Progenitor cell of endocrine pancreas (in vitro differentiated cells): ENCODE results near the gene SMC5. TPM values are rescaled to one million over a fixed set of nuclear protein-coding genes. Genes with fewer than 3 reads are reported as not detected.

Experiments
- DNase-seq: peaks from one replicate; pipeline ENCODE4 v3.0.0; 2021; ENCODE audit warnings: low spot score; ENCODE audit not compliant: unreplicated experiment
- H3K27ac Mint-ChIP-seq: 2 replicates; pipeline ENCODE4 v1.8.0; 2021; ENCODE audit warnings: mild to moderate bottlenecking, moderate library complexity, mixed read lengths
- H3K27me3 Mint-ChIP-seq: 2 replicates; pipeline ENCODE4 v1.8.0; 2021; ENCODE audit warnings: mixed read lengths
- H3K36me3 Mint-ChIP-seq: 2 replicates; pipeline ENCODE4 v1.8.0; 2022; ENCODE audit warnings: mixed read lengths; ENCODE audit not compliant: insufficient read depth
- H3K4me1 Mint-ChIP-seq: 2 replicates; pipeline ENCODE4 v1.8.0; 2021; ENCODE audit warnings: low read depth, mixed read lengths
- H3K4me3 Mint-ChIP-seq: 2 replicates; pipeline ENCODE4 v1.8.0; 2021; ENCODE audit warnings: low read depth, mild to moderate bottlenecking, moderate library complexity, mixed read lengths
- H3K9me3 Mint-ChIP-seq: 2 replicates; pipeline ENCODE4 v1.8.0; 2021; ENCODE audit warnings: low read depth, mixed read lengths
- total RNA-seq: library from RNA; stranded (reverse); gene quantifications from 2 replicates; pipeline ENCODE4 v1.2.1, GENCODE V29; 2021
- TF ChIP-seq, protein P1 (sequence below): fragments of 200-600 bp; sonication (generic); IDR thresholded peaks from one replicate; pipeline ENCODE4 v1.5.0; 2021; ENCODE audit warnings: antibody characterized with exemption, mild to moderate bottlenecking; ENCODE audit not compliant: unreplicated experiment

The SMC5 gene
- total RNA-seq, 1 donor from 2014 or later, result 42.8 TPM

DNA sequence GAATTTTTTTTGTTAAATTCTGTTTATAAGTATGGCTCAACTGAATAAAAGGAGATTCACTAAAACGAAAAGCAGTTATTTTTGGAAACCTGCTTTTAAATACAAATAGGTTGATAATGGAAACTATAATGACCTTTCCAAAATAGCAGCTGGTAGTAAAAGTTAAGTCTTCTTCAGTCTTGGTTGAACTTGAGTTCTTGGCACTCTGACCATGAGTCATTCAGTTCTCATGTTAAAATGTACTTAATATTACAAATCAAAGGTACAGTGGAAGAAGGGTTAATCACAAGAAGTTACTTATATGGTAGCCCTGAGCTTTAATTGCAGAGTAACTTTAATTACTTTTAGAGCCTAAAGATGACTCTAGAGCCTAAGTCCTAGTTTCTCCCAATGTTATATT, 93.6 kb downstream of the SMC5 start:
- TF ChIP-seq, protein P1, sequence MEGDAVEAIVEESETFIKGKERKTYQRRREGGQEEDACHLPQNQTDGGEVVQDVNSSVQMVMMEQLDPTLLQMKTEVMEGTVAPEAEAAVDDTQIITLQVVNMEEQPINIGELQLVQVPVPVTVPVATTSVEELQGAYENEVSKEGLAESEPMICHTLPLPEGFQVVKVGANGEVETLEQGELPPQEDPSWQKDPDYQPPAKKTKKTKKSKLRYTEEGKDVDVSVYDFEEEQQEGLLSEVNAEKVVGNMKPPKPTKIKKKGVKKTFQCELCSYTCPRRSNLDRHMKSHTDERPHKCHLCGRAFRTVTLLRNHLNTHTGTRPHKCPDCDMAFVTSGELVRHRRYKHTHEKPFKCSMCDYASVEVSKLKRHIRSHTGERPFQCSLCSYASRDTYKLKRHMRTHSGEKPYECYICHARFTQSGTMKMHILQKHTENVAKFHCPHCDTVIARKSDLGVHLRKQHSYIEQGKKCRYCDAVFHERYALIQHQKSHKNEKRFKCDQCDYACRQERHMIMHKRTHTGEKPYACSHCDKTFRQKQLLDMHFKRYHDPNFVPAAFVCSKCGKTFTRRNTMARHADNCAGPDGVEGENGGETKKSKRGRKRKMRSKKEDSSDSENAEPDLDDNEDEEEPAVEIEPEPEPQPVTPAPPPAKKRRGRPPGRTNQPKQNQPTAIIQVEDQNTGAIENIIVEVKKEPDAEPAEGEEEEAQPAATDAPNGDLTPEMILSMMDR, result no peak
- H3K27me3 Mint-ChIP-seq, result no peaks in the 10 kb centered on the region
- no peaks in the 10 kb centered on the region for H3K9me3 Mint-ChIP-seq
- H3K27ac Mint-ChIP-seq, result no peak overlapping the region
- DNase-seq, result no peak
- no peak overlapping the region for H3K4me3 Mint-ChIP-seq
- no peaks in the 10 kb centered on the region for H3K4me1 Mint-ChIP-seq
- H3K36me3 Mint-ChIP-seq, result peaks cover 8% of the 10 kb centered on the region

DNA sequence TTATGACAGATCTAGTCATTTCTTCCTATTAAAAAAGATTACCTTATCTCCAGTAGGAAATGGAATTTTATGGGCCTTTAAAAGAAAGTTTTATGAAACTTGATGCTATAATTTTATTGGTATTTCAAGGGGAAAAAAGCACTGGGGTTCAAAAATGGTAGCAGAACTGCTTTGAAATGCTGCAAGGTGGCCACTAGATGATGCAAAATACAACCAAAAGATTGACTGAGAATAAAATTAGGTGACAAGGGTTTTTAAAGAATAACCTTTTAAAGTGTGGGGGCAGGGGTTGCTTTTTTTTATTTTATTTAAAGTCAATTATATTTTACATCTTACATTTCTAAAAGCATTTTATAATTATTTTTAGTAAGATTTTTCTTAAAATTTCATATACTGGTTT, 94.0 kb downstream of the SMC5 start:
- Mint-ChIP-seq H3K36me3 (peaks cover 6% of the 10 kb centered on the region), H3K4me1 (no peaks in the 10 kb centered on the region), H3K4me3 (no peak overlapping the region), H3K27me3 (no peaks in the 10 kb centered on the region), H3K27ac (no peak overlapping the region), H3K9me3 (no peaks in the 10 kb centered on the region)
- DNase-seq, result no peak
- TF ChIP-seq, protein P1, result peak; percentile 25

DNA sequence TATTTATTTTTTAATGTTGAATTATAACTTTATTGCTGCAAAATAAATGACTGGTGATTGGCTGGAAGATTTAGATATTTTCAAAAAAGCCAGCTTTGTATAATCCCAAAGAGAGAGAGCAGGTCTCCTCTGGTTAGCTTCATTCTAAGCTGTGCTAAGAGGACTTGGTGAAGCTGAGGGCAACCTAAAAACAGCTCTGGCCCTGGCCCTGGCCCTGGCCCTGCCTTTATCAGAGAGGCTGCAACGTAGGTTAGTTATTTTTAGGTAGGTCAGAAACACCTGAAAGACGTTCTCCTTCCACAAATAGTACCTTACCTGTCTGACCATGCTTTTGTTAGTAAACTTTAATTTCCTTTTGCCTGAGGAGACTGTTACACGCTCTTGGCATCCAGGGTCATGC, 97.0 kb downstream of the SMC5 start:
- DNase-seq, result no peak
- no peaks in the 10 kb centered on the region for H3K27me3 Mint-ChIP-seq
- TF ChIP-seq, protein P1, result no peak
- H3K4me3 Mint-ChIP-seq, result no peak overlapping the region
- no peaks in the 10 kb centered on the region for H3K9me3 Mint-ChIP-seq
- no peak overlapping the region for H3K27ac Mint-ChIP-seq
- H3K36me3 Mint-ChIP-seq, result peaks cover 6% of the 10 kb centered on the region
- H3K4me1 Mint-ChIP-seq, result no peaks in the 10 kb centered on the region

DNA sequence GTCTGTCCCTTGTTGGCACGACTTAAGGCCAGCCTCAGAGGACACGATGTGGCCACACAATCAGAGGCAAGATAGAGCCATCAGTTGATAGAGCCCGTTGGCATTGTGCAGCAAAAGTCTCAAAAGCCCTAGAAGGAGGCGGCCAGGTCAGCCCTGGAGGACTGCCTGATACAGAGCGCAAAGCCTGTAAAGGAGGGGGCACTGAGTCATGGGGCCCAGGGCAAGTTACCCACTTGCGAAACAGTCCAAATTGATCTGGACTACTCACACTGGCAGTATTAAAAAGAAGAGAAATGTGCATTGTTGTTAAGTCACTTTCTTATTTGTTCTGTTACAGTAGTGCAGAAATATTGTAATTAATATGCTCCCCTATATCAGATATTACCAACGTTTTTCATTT, 104.2 kb downstream of the SMC5 start:
- Mint-ChIP-seq H3K4me3 (no peak overlapping the region), H3K27ac (no peak overlapping the region), H3K36me3 (peaks cover 11% of the 10 kb centered on the region), H3K4me1 (no peaks in the 10 kb centered on the region), H3K9me3 (peaks cover 4% of the 10 kb centered on the region), H3K27me3 (no peaks in the 10 kb centered on the region)
- DNase-seq, result no peak
- TF ChIP-seq, protein P1, result no peak

DNA sequence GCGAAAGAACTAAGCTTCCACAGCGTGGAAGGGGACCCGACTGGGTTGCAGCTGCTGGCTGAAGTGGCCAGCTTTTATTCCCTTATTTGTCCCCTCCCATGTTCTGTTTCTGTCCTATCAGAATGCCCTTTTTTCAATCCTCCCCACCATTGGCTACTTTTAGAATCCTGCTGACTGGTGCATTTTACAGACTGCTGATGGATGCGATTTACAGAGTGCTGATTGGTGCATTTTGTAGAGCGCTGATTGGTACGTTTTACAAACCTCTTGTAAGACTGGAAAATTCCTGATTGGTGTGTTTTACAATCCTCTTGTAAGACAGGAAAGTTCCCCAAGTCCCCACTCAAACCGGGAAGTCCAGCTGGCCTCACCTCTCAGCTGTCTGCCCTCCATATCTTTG, 105.0 kb downstream of the SMC5 start:
- no peak overlapping the region for H3K4me3 Mint-ChIP-seq
- no peak for DNase-seq
- H3K36me3 Mint-ChIP-seq, result peaks cover 10% of the 10 kb centered on the region
- TF ChIP-seq, protein P1, result no peak
- H3K27ac Mint-ChIP-seq, result no peak overlapping the region
- H3K9me3 Mint-ChIP-seq, result peaks cover 4% of the 10 kb centered on the region
- H3K27me3 Mint-ChIP-seq, result no peaks in the 10 kb centered on the region
- no peaks in the 10 kb centered on the region for H3K4me1 Mint-ChIP-seq
